Stimulated activated CD4-positive, alpha-beta T cell treated with anti-CD3 and anti-CD28 coated beads, Interleukin-1b, Interleukin-23, amount 100 ng/mL, for 24 hours (primary cell): ENCODE data around the gene FBXL14.
A peak's percentile ranks its signal among the peaks of the same experiment; 100 is the strongest.

Experiments used
- DNase-seq, 4 experiments: peaks; one replicate each; pipeline ENCODE4 v3.0.0-alpha.2; 2020; ENCODE audit warnings: low read depth in 4 of 4, low spot score in 1 of 4

Gene FBXL14

GRCh38 chr12:1593174-1594005 is 991 bp downstream of the FBXL14 start:
- no peak for DNase-seq

- peak in 1 of 4 experiments; percentile 59 for DNase-seq
Measured at GRCh38 chr12:1592444-1593173, 1.8 kb downstream of the FBXL14 start.

- no peak for DNase-seq
Measured at GRCh38 chr12:1591543-1591942, 2.8 kb downstream of the FBXL14 start.

GRCh38 chr12:1591034-1591433 is 3.3 kb downstream of the FBXL14 start:
- no peak for DNase-seq

GRCh38 chr12:1590221-1590979 is 4.0 kb downstream of the FBXL14 start:
- no peak for DNase-seq

GRCh38 chr12:1588575-1588947 is 5.8 kb downstream of the FBXL14 start:
- DNase-seq, result no peak

GRCh38 chr12:1587927-1588574 is 6.3 kb downstream of the FBXL14 start:
- no peak for DNase-seq

GRCh38 chr12:1584326-1584725 is 10.1 kb downstream of the FBXL14 start:
- no peak for DNase-seq

- peak in 1 of 4 experiments; percentile 52 for DNase-seq
Measured at GRCh38 chr12:1583421-1584078, 10.8 kb downstream of the FBXL14 start.

- no peak for DNase-seq
Measured at GRCh38 chr12:1582709-1583050, 11.7 kb downstream of the FBXL14 start.

GRCh38 chr12:1581973-1582708 is 12.2 kb downstream of the FBXL14 start:
- no peak for DNase-seq

GRCh38 chr12:1580526-1580925 is 13.9 kb downstream of the FBXL14 start:
- no peak for DNase-seq

GRCh38 chr12:1579651-1580435 is 14.5 kb downstream of the FBXL14 start:
- no peak for DNase-seq

- no peak for DNase-seq
Measured at GRCh38 chr12:1576410-1577241, 17.8 kb downstream of the FBXL14 start.

- DNase-seq, result no peak
Measured at GRCh38 chr12:1575408-1576401, 18.7 kb downstream of the FBXL14 start.

GRCh38 chr12:1574865-1575259 is 19.5 kb downstream of the FBXL14 start:
- no peak for DNase-seq
